ENCODE data around the gene CTDSP1.

Gene CTDSP1

DNA sequence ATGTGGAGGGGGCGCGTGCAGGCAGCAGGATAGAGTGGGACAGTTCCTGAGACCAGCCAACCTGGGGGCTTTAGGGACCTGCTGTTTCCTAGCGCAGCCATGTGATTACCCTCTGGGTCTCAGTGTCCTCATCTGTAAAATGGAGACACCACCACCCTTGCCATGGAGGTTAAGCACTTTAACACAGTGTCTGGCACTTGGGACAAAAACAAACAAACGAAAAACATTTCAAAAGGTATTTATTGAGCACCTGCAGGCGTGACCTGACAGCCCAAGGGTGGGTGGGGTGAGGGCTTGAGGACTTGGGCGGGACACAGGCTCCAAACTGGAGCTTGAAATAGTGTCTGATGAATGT lies 4.6 kb upstream of the CTDSP1 start:
- H3K9ac ChIP-seq (ENCODE audit: low read length), result no peak overlapping the region

DNA sequence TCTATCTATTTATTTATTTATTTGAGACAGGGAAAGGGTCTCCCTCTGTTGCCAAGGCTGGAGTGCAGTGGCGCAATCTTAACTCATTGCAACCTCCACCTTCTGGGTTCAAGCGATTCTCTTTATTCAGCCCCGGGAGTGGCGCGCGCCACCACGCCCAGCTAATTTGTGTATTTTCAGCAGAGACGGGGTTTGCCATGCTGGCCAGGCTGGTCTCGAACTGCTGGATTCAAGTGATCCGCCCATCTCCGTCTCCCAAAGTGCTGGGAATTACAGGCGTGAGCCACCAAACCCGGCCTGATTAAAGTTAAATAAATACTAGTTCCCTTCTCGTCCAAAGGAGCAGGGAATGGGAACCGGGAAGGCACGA lies 4.2 kb upstream of the CTDSP1 start:
- no peaks in the 10 kb centered on the region for H3K9me3 ChIP-seq (replicated peaks; ENCODE audit: insufficient read depth, low read length)
- H3K4me3 ChIP-seq (ENCODE audit: low read length), result peak overlapping the region; percentile 95
- peaks cover 6% of the 10 kb centered on the region for H3K79me2 ChIP-seq (ENCODE audit: low read length)
- no peaks in the 10 kb centered on the region for H3F3A ChIP-seq (ENCODE audit: insufficient read depth, low read length)
- H3K9me2 ChIP-seq (replicated peaks; ENCODE audit: insufficient read depth, low read length), result no peaks in the 10 kb centered on the region
- no peaks in the 10 kb centered on the region for H4K20me1 ChIP-seq (ENCODE audit: insufficient read depth, low read length)
- H3K9ac ChIP-seq (ENCODE audit: low read length), result peak overlapping the region; percentile 42; the same call in 1 of the 2 replicates
- H3K4me2 ChIP-seq (ENCODE audit: low read depth, low read length), result peak overlapping the region; percentile 86
- H3K36me3 ChIP-seq (replicated peaks; ENCODE audit: insufficient read depth, low read length), result no peaks in the 10 kb centered on the region
- no peak for TF ChIP-seq EZH2 (optimal IDR thresholded peaks at IDR 0.05; ENCODE audit: low read depth, low read length)
- no peak overlapping the region; the same call in 1 of the 2 replicates for H3K27ac ChIP-seq (ENCODE audit: low read length)
- H2AFZ ChIP-seq (ENCODE audit: low read length), result peak overlapping the region; percentile 87
- H3K27me3 ChIP-seq (replicated peaks; ENCODE audit: insufficient read depth, low read length), result peaks cover 24% of the 10 kb centered on the region
- H3K4me1 ChIP-seq (ENCODE audit: low read length), result peaks cover 12% of the 10 kb centered on the region
- DNase-seq, result no peak

More for the DNA sequence above, 4.6 kb upstream of the CTDSP1 start:
- no peak for DNase-seq
- Histone ChIP-seq H3K27ac (ENCODE audit: low read length) (no peak overlapping the region), H3K9me2 (replicated peaks; ENCODE audit: insufficient read depth, low read length) (no peaks in the 10 kb centered on the region), H3K79me2 (ENCODE audit: low read length) (peaks cover 2% of the 10 kb centered on the region), H4K20me1 (ENCODE audit: insufficient read depth, low read length) (no peaks in the 10 kb centered on the region), H3K4me3 (ENCODE audit: low read length) (no peak overlapping the region), H3K27me3 (replicated peaks; ENCODE audit: insufficient read depth, low read length) (peaks cover 24% of the 10 kb centered on the region), H3K4me2 (ENCODE audit: low read depth, low read length) (peak overlapping the region; percentile 86; the same call in 1 of the 2 replicates), H3K9me3 (replicated peaks; ENCODE audit: insufficient read depth, low read length) (no peaks in the 10 kb centered on the region), H3F3A (ENCODE audit: insufficient read depth, low read length) (no peaks in the 10 kb centered on the region), H2AFZ (ENCODE audit: low read length) (peak overlapping the region; percentile 87; the same call in 1 of the 2 replicates), H3K4me1 (ENCODE audit: low read length) (peaks cover 12% of the 10 kb centered on the region), H3K36me3 (replicated peaks; ENCODE audit: insufficient read depth, low read length) (no peaks in the 10 kb centered on the region)
- TF ChIP-seq EZH2phosphoT487 (IDR thresholded peaks at IDR 0.05; ENCODE audit: low read length) (no peak), EZH2 (optimal IDR thresholded peaks at IDR 0.05; ENCODE audit: low read depth, low read length) (no peak)
- TF ChIP-seq, protein P1, sequence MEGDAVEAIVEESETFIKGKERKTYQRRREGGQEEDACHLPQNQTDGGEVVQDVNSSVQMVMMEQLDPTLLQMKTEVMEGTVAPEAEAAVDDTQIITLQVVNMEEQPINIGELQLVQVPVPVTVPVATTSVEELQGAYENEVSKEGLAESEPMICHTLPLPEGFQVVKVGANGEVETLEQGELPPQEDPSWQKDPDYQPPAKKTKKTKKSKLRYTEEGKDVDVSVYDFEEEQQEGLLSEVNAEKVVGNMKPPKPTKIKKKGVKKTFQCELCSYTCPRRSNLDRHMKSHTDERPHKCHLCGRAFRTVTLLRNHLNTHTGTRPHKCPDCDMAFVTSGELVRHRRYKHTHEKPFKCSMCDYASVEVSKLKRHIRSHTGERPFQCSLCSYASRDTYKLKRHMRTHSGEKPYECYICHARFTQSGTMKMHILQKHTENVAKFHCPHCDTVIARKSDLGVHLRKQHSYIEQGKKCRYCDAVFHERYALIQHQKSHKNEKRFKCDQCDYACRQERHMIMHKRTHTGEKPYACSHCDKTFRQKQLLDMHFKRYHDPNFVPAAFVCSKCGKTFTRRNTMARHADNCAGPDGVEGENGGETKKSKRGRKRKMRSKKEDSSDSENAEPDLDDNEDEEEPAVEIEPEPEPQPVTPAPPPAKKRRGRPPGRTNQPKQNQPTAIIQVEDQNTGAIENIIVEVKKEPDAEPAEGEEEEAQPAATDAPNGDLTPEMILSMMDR (IDR thresholded peaks at IDR 0.05; ENCODE audit: low read length), result no peak

DNA sequence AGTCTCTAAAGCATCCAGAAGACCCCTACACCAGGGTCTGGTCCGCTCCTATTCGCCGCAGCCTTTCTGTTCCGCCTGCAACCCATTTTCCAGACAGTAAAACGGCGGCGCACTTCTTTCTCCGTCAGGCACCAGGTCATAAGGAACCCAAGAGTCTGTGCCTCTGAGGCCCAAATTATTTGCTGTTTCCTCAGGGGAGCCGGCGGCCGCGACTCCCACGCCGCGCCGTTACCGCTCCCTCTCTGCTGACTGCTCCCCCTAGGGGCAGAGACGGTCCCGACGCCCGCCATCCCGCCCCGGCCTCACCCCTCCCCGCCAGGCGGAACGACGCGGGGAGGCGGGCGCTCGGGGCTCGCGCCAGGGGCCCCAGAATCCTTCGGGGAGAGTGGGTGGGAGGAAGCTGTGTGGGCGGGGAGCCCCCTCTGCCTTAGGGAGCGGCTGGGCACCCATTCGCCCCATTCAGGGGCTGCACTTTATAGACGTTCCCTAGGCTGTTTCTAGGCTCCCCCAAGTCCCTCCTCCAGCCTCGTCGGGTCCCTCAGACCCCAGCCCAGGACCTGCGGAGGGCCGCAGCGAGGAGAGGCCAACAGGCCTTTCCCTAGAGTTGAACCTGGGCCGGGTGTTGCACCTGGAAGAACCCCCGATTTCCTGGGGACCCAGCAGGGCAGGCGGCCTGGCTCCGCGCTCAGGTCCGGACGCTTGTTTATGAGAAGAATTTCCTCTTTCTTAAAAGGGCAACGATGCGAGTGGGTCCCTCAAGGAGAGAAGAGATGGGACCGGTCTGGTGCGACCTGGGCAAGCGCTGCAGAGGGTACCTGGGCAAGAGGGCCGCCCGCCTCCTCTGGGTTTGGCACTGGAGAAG lies 3.6 kb upstream of the CTDSP1 start:
- peak overlapping the region; percentile 96 for H3K9ac ChIP-seq (ENCODE audit: low read length)
- DNase-seq, result peak; percentile 96
- peaks cover 11% of the 10 kb centered on the region for H3K79me2 ChIP-seq (ENCODE audit: low read length)
- no peaks in the 10 kb centered on the region for H4K20me1 ChIP-seq (ENCODE audit: insufficient read depth, low read length)
- no peaks in the 10 kb centered on the region for H3K9me2 ChIP-seq (replicated peaks; ENCODE audit: insufficient read depth, low read length)
- H3K4me1 ChIP-seq (ENCODE audit: low read length), result peaks cover 13% of the 10 kb centered on the region
- no peaks in the 10 kb centered on the region for H3K9me3 ChIP-seq (replicated peaks; ENCODE audit: insufficient read depth, low read length)
- peak overlapping the region; percentile 86 for H3K4me2 ChIP-seq (ENCODE audit: low read depth, low read length)
- no peaks in the 10 kb centered on the region for H3K36me3 ChIP-seq (replicated peaks; ENCODE audit: insufficient read depth, low read length)
- peaks cover 24% of the 10 kb centered on the region for H3K27me3 ChIP-seq (replicated peaks; ENCODE audit: insufficient read depth, low read length)
- H3K27ac ChIP-seq (ENCODE audit: low read length), result peak overlapping the region; percentile 91
- TF ChIP-seq, protein P1 (IDR thresholded peaks at IDR 0.05; ENCODE audit: low read length), result peak; percentile 78
- no peak for TF ChIP-seq EZH2 (optimal IDR thresholded peaks at IDR 0.05; ENCODE audit: low read depth, low read length)
- peak overlapping the region; percentile 95 for H3K4me3 ChIP-seq (ENCODE audit: low read length)
- no peaks in the 10 kb centered on the region for H3F3A ChIP-seq (ENCODE audit: insufficient read depth, low read length)
- H2AFZ ChIP-seq (ENCODE audit: low read length), result peak overlapping the region; percentile 99
